HTERT RPE-1 (cell line): ENCODE data around the gene ZNF638.

ENCODE experiments used
- in situ Hi-C: fragments of 300-500 bp; cut with MboI; formaldehyde crosslinking; loops from 4 replicates; pipeline ENCODE4 v1.14.3; 2020; ENCODE audit warnings: low sequenced_read_pairs

ZNF638 gene

GRCh38 chr2:71336384-71336783 lies 4.8 kb downstream of the ZNF638 start:
- in situ Hi-C loops, result no loop called here

GRCh38 chr2:71336802-71337201 lies 5.2 kb downstream of the ZNF638 start:
- in situ Hi-C loops, result no loop called here

- in situ Hi-C loops, result no loop called here
Measured at GRCh38 chr2:71337776-71338175, 6.2 kb downstream of the ZNF638 start.

- in situ Hi-C loops, result no loop called here
Measured at GRCh38 chr2:71339685-71340084, 8.1 kb downstream of the ZNF638 start.

GRCh38 chr2:71340176-71340575 lies 8.6 kb downstream of the ZNF638 start:
- in situ Hi-C loops, result no loop called here

- in situ Hi-C loops, result no loop called here
Measured at GRCh38 chr2:71341645-71342044, 10.1 kb downstream of the ZNF638 start.

- in situ Hi-C loops, result no loop called here
Measured at GRCh38 chr2:71346065-71346464, 14.5 kb downstream of the ZNF638 start.

- in situ Hi-C loops, result no loop called here
Measured at GRCh38 chr2:71347517-71347916, 15.9 kb downstream of the ZNF638 start.

GRCh38 chr2:71348302-71348701 lies 16.7 kb downstream of the ZNF638 start:
- in situ Hi-C loops, result no loop called here

GRCh38 chr2:71353248-71353647 lies 21.7 kb downstream of the ZNF638 start:
- in situ Hi-C loops, result no loop called here

- in situ Hi-C loops, result no loop called here
Measured at GRCh38 chr2:71358931-71359671, 27.5 kb downstream of the ZNF638 start.

- in situ Hi-C loops, result no loop called here
Measured at GRCh38 chr2:71360434-71360975, 28.9 kb downstream of the ZNF638 start.

GRCh38 chr2:71361631-71362030 lies 30.0 kb downstream of the ZNF638 start:
- in situ Hi-C loops, result no loop called here

GRCh38 chr2:71362447-71362846 lies 30.9 kb downstream of the ZNF638 start:
- in situ Hi-C loops, result no loop called here

GRCh38 chr2:71370015-71370414 lies 38.4 kb downstream of the ZNF638 start:
- in situ Hi-C loops, result no loop called here

GRCh38 chr2:71372042-71372441 lies 40.5 kb downstream of the ZNF638 start:
- in situ Hi-C loops, result no loop called here

GRCh38 chr2:71379086-71379485 lies 47.5 kb downstream of the ZNF638 start:
- in situ Hi-C loops, result no loop called here

GRCh38 chr2:71380665-71381064 lies 49.1 kb downstream of the ZNF638 start:
- in situ Hi-C loops, result no loop called here

- in situ Hi-C loops, result no loop called here
Measured at GRCh38 chr2:71385012-71385411, 53.4 kb downstream of the ZNF638 start.

- in situ Hi-C loops, result no loop called here
Measured at GRCh38 chr2:71388214-71388613, 56.6 kb downstream of the ZNF638 start.

- in situ Hi-C loops, result no loop called here
Measured at GRCh38 chr2:71389384-71390072, 57.9 kb downstream of the ZNF638 start.

GRCh38 chr2:71393216-71393615 lies 61.6 kb downstream of the ZNF638 start:
- in situ Hi-C loops, result no loop called here
